SK-N-SH treated with all-trans-retinoic acid at 6 μM for 48 hours (cell line): ENCODE measurements around the gene MARVELD1.
A peak's percentile ranks its signal among the peaks of the same experiment; 100 is the strongest.
"Not testable (repeated sequence)": the region's sequence is repeated elsewhere in the genome, so short reads cannot be mapped to it uniquely, and the experiment has no call there.

ENCODE experiments used
- ATAC-seq: fragments of 200-7000 bp; cut with Tn5 transposase; 3 replicates; pipeline ENCODE4 v1.9.1; 2020; ENCODE audit warnings: mild to moderate bottlenecking, moderate library complexity
- ARNTL ChIP-seq: fragments of 450-650 bp; formaldehyde crosslinking; IDR thresholded peaks from 2 replicates; pipeline ENCODE4 v1.5.0; 2020; ENCODE audit warnings: low read depth, mild to moderate bottlenecking, moderate library complexity, borderline replicate concordance
- BACH2 ChIP-seq: fragments of 250-450 bp; sonication (Bioruptor Pico); IDR thresholded peaks from 2 replicates; pipeline ENCODE4 v1.9.0; 2021; ENCODE audit warnings: mild to moderate bottlenecking, borderline replicate concordance
- CREB5 ChIP-seq: fragments of 250-450 bp; sonication (Bioruptor Pico); IDR thresholded peaks from 2 replicates; pipeline ENCODE4 v1.5.1; 2020; ENCODE audit warnings: low read depth, mild to moderate bottlenecking, moderate library complexity
- CSDC2 ChIP-seq: fragments of 250-450 bp; sonication (Bioruptor Pico); IDR thresholded peaks from 2 replicates; pipeline ENCODE4 v1.5.0; 2020; ENCODE audit warnings: mild to moderate bottlenecking, moderate library complexity
- ESRRG ChIP-seq: fragments of 250-450 bp; sonication (Bioruptor Pico); IDR thresholded peaks from 2 replicates; pipeline ENCODE4 v1.6.1; 2021; ENCODE audit warnings: mild to moderate bottlenecking
- GLIS3 ChIP-seq: fragments of 250-450 bp; sonication (Bioruptor Pico); IDR thresholded peaks from 2 replicates; pipeline ENCODE4 v1.5.0; 2020; ENCODE audit warnings: mild to moderate bottlenecking, moderate library complexity
- ISL1 ChIP-seq: fragments of 250-450 bp; sonication (Bioruptor Pico); IDR thresholded peaks from 2 replicates; pipeline ENCODE4 v2.1.2; 2022; ENCODE audit warnings: mild to moderate bottlenecking, moderate library complexity
- OSR1 ChIP-seq: fragments of 250-450 bp; sonication (Bioruptor Pico); IDR thresholded peaks from 2 replicates; pipeline ENCODE4 v1.8.0; 2022; ENCODE audit warnings: moderate library complexity, mild to moderate bottlenecking, inconsistent platforms
- PPARA ChIP-seq: fragments of 250-450 bp; sonication (Bioruptor Pico); IDR thresholded peaks from 2 replicates; pipeline ENCODE4 v1.5.0; 2020; ENCODE audit warnings: mild to moderate bottlenecking, borderline replicate concordance
- RARB ChIP-seq: fragments of 250-450 bp; sonication (Bioruptor Pico); IDR thresholded peaks from 2 replicates; pipeline ENCODE4 v1.8.0; 2021; ENCODE audit warnings: mild to moderate bottlenecking, moderate library complexity
- TCF4 ChIP-seq: fragments of 250-450 bp; sonication (Bioruptor Pico); IDR thresholded peaks from 2 replicates; pipeline ENCODE4 v1.8.0; 2021; ENCODE audit warnings: mild to moderate bottlenecking, moderate library complexity, borderline replicate concordance
- TOX ChIP-seq: fragments of 250-450 bp; sonication (Bioruptor Pico); IDR thresholded peaks from 2 replicates; pipeline ENCODE4 v1.8.0; 2021; ENCODE audit warnings: mild to moderate bottlenecking, moderate library complexity, borderline replicate concordance
- ZC3H10 ChIP-seq: fragments of 250-450 bp; sonication (Bioruptor Pico); IDR thresholded peaks from 2 replicates; pipeline ENCODE4 v1.5.1; 2021; ENCODE audit warnings: mild to moderate bottlenecking, moderate library complexity
- ZFP3 ChIP-seq: fragments of 250-450 bp; sonication (Bioruptor Pico); IDR thresholded peaks from 2 replicates; pipeline ENCODE4 v1.5.0; 2020; ENCODE audit warnings: mild to moderate bottlenecking, moderate library complexity
- ZFP30 ChIP-seq: fragments of 450-650 bp; formaldehyde crosslinking; IDR thresholded peaks from 2 replicates; pipeline ENCODE4 v1.5.0; 2022; ENCODE audit warnings: mild to moderate bottlenecking, moderate library complexity
- ZNF70 ChIP-seq: fragments of 450-650 bp; formaldehyde crosslinking; IDR thresholded peaks from 2 replicates; pipeline ENCODE4 v1.5.0; 2020; ENCODE audit warnings: mild to moderate bottlenecking, moderate library complexity
- ZNF8 ChIP-seq: fragments of 450-650 bp; formaldehyde crosslinking; IDR thresholded peaks from 2 replicates; pipeline ENCODE4 v1.5.0; 2020; ENCODE audit warnings: mild to moderate bottlenecking, moderate library complexity
- TF ChIP-seq, protein P1 (sequence below): fragments of 250-450 bp; sonication (Bioruptor Pico); IDR thresholded peaks from 2 replicates; pipeline ENCODE4 v1.5.1; 2021; ENCODE audit warnings: mild to moderate bottlenecking, moderate library complexity
- TF ChIP-seq, protein P2 (sequence below): fragments of 250-450 bp; sonication (Bioruptor Pico); IDR thresholded peaks from 2 replicates; pipeline ENCODE4 v1.5.0; 2020; ENCODE audit warnings: mild to moderate bottlenecking, moderate library complexity
- TF ChIP-seq, protein P3 (sequence below): fragments of 250-450 bp; sonication (Bioruptor Pico); IDR thresholded peaks from 2 replicates; pipeline ENCODE4 v1.8.0; 2020; ENCODE audit warnings: mild to moderate bottlenecking, moderate library complexity, borderline replicate concordance

MARVELD1 gene

GRCh38 chr10:97683556-97684367 lies 29.8 kb upstream of the MARVELD1 start:
- ATAC-seq, result peak; percentile 6; the same call in 2 of the 3 replicates
- TF ChIP-seq ZNF70 (CRISPR knock-in tag) (no peak), GLIS3 (CRISPR knock-in tag) (no peak), TOX (CRISPR knock-in tag) (no peak), ZFP30 (no peak), ISL1 (CRISPR knock-in tag) (no peak), ARNTL (CRISPR knock-in tag) (no peak), BACH2 (CRISPR knock-in tag) (no peak), ZFP3 (no peak), CSDC2 (CRISPR knock-in tag) (no peak)

DNA sequence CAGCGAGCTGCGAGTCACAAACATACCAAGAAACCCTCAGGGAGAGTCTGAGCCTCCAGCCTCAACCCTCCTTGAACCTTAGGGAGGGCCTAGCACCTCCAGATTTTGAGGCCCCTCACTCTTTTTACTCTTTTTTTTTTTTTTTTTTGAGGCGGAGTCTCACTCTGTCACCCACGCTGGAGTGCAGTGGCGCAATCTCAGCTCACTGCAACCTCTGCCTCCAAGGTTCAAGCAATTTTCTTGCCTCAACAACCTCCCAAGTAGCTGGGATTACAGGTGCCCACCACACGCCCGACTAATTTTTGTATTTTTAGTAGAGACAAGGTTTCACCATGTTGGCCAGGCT lies 29.2 kb upstream of the MARVELD1 start:
- not testable (repeated sequence) for ATAC-seq

DNA sequence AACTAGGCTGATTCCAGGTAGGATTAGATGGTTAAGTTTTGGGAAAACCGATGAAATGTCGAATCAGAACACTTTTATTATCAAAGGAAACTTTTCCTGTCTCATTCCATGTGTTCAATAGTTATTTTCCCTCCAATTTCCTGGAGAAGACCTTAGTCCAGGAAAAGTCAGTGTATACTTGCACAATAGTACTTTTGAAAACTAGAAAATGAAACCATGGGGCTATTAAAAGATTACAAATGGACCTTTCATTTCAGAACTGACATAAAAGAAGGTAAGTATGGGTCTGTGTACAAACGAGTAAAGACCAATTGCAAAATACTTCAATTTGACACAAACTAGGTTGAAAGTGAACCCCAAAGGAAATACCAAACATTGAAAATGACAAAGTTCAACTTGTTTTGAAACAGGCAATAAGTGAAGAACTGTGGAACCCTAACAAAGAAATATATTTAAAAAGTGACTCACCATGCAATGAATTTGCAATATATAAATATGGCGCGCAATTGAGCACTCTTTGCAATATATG lies 28.6 kb upstream of the MARVELD1 start:
- ATAC-seq, result no peak
- no peak for TF ChIP-seq OSR1 (CRISPR knock-in tag)
- no peak for TF ChIP-seq RARB (CRISPR knock-in tag)
- TF ChIP-seq CREB5 (CRISPR knock-in tag), result no peak
- TF ChIP-seq ESRRG (CRISPR knock-in tag), result no peak
- TF ChIP-seq, protein P1, sequence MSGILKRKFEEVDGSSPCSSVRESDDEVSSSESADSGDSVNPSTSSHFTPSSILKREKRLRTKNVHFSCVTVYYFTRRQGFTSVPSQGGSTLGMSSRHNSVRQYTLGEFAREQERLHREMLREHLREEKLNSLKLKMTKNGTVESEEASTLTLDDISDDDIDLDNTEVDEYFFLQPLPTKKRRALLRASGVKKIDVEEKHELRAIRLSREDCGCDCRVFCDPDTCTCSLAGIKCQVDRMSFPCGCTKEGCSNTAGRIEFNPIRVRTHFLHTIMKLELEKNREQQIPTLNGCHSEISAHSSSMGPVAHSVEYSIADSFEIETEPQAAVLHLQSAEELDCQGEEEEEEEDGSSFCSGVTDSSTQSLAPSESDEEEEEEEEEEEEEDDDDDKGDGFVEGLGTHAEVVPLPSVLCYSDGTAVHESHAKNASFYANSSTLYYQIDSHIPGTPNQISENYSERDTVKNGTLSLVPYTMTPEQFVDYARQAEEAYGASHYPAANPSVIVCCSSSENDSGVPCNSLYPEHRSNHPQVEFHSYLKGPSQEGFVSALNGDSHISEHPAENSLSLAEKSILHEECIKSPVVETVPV (CRISPR knock-in tag), result no peak
- no peak for TF ChIP-seq GLIS3 (CRISPR knock-in tag)
- TF ChIP-seq, protein P2, sequence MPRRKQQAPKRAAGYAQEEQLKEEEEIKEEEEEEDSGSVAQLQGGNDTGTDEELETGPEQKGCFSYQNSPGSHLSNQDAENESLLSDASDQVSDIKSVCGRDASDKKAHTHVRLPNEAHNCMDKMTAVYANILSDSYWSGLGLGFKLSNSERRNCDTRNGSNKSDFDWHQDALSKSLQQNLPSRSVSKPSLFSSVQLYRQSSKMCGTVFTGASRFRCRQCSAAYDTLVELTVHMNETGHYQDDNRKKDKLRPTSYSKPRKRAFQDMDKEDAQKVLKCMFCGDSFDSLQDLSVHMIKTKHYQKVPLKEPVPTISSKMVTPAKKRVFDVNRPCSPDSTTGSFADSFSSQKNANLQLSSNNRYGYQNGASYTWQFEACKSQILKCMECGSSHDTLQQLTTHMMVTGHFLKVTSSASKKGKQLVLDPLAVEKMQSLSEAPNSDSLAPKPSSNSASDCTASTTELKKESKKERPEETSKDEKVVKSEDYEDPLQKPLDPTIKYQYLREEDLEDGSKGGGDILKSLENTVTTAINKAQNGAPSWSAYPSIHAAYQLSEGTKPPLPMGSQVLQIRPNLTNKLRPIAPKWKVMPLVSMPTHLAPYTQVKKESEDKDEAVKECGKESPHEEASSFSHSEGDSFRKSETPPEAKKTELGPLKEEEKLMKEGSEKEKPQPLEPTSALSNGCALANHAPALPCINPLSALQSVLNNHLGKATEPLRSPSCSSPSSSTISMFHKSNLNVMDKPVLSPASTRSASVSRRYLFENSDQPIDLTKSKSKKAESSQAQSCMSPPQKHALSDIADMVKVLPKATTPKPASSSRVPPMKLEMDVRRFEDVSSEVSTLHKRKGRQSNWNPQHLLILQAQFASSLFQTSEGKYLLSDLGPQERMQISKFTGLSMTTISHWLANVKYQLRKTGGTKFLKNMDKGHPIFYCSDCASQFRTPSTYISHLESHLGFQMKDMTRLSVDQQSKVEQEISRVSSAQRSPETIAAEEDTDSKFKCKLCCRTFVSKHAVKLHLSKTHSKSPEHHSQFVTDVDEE (CRISPR knock-in tag), result no peak
- TF ChIP-seq CSDC2 (CRISPR knock-in tag), result no peak

- no peak for ATAC-seq
- TF ChIP-seq ISL1 (CRISPR knock-in tag) (no peak), PPARA (CRISPR knock-in tag) (no peak), TCF4 (CRISPR knock-in tag) (no peak)
Observed at GRCh38 chr10:97685395-97685958, 28.1 kb upstream of the MARVELD1 start.

GRCh38 chr10:97686301-97686961 lies 27.1 kb upstream of the MARVELD1 start:
- ATAC-seq, result peak; percentile 36
- TF ChIP-seq, protein P2 (CRISPR knock-in tag), result no peak
- no peak for TF ChIP-seq ZNF8 (CRISPR knock-in tag)
- no peak for TF ChIP-seq ISL1 (CRISPR knock-in tag)
- no peak for TF ChIP-seq OSR1 (CRISPR knock-in tag)
- TF ChIP-seq CREB5 (CRISPR knock-in tag), result no peak
- no peak for TF ChIP-seq ZFP30
- TF ChIP-seq ARNTL (CRISPR knock-in tag), result no peak
- TF ChIP-seq, protein P3, sequence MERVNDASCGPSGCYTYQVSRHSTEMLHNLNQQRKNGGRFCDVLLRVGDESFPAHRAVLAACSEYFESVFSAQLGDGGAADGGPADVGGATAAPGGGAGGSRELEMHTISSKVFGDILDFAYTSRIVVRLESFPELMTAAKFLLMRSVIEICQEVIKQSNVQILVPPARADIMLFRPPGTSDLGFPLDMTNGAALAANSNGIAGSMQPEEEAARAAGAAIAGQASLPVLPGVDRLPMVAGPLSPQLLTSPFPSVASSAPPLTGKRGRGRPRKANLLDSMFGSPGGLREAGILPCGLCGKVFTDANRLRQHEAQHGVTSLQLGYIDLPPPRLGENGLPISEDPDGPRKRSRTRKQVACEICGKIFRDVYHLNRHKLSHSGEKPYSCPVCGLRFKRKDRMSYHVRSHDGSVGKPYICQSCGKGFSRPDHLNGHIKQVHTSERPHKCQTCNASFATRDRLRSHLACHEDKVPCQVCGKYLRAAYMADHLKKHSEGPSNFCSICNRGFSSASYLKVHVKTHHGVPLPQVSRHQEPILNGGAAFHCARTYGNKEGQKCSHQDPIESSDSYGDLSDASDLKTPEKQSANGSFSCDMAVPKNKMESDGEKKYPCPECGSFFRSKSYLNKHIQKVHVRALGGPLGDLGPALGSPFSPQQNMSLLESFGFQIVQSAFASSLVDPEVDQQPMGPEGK, result no peak
- no peak for TF ChIP-seq RARB (CRISPR knock-in tag)
- TF ChIP-seq BACH2 (CRISPR knock-in tag), result no peak
- no peak for TF ChIP-seq ZC3H10 (CRISPR knock-in tag)
- no peak for TF ChIP-seq CSDC2 (CRISPR knock-in tag)
- no peak for TF ChIP-seq PPARA (CRISPR knock-in tag)
